Stimulated activated CD4-positive, alpha-beta T cell treated with anti-CD3 and anti-CD28 coated beads, Interleukin-4, amount 100 ng/mL, for 24 hours (primary cell): ENCODE results near the gene GAPDH.

Source experiments
- DNase-seq: peaks from one replicate; pipeline ENCODE4 v3.0.0-alpha.2; 2020

The GAPDH gene

GRCh38 chr12:6530576-6531260 lies 3.6 kb upstream of the GAPDH start:
- DNase-seq: no peak

- DNase-seq: peak; percentile 89
These were observed 2.0 kb upstream of the GAPDH start for GRCh38 chr12:6532051-6532926.

DNA sequence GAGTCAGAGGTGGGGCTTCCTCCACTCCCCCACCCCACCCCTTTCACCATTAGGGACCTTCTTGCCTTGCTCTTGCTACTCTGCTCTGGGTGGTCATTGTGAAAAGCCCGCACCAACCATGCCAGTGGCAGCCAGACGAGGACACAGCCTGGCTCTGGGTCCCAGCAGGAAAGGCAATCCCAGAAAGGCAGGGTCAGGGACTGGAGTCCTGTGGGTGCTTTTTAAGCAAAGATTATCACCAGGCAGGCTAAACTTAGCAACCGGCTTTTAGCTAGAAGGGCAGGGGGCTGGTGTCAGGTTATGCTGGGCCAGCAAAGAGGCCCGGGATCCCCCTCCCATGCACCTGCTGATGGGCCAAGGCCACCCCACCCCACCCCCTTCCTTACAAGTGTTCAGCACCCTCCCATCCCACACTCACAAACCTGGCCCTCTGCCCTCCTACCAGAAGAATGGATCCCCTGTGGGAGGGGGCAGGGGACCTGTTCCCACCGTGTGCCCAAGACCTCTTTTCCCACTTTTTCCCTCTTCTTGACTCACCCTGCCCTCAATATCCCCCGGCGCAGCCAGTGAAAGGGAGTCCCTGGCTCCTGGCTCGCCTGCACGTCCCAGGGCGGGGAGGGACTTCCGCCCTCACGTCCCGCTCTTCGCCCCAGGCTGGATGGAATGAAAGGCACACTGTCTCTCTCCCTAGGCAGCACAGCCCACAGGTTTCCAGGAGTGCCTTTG lies 1.2 kb upstream of the GAPDH start:
- peak; percentile 58 for DNase-seq

DNA sequence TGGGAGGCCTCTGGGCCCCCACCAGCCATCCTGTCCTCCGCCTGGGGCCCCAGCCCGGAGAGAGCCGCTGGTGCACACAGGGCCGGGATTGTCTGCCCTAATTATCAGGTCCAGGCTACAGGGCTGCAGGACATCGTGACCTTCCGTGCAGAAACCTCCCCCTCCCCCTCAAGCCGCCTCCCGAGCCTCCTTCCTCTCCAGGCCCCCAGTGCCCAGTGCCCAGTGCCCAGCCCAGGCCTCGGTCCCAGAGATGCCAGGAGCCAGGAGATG lies 729 bp upstream of the GAPDH start:
- no peak for DNase-seq

- no peak for DNase-seq
These were observed 303 bp downstream of the GAPDH start for GRCh38 chr12:6534695-6534944.

- DNase-seq: peak; percentile 80
These were observed 804 bp downstream of the GAPDH start for GRCh38 chr12:6534945-6535696.

DNA sequence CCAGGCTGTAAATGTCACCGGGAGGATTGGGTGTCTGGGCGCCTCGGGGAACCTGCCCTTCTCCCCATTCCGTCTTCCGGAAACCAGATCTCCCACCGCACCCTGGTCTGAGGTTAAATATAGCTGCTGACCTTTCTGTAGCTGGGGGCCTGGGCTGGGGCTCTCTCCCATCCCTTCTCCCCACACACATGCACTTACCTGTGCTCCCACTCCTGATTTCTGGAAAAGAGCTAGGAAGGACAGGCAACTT lies 1.3 kb downstream of the GAPDH start:
- DNase-seq: no peak

DNA sequence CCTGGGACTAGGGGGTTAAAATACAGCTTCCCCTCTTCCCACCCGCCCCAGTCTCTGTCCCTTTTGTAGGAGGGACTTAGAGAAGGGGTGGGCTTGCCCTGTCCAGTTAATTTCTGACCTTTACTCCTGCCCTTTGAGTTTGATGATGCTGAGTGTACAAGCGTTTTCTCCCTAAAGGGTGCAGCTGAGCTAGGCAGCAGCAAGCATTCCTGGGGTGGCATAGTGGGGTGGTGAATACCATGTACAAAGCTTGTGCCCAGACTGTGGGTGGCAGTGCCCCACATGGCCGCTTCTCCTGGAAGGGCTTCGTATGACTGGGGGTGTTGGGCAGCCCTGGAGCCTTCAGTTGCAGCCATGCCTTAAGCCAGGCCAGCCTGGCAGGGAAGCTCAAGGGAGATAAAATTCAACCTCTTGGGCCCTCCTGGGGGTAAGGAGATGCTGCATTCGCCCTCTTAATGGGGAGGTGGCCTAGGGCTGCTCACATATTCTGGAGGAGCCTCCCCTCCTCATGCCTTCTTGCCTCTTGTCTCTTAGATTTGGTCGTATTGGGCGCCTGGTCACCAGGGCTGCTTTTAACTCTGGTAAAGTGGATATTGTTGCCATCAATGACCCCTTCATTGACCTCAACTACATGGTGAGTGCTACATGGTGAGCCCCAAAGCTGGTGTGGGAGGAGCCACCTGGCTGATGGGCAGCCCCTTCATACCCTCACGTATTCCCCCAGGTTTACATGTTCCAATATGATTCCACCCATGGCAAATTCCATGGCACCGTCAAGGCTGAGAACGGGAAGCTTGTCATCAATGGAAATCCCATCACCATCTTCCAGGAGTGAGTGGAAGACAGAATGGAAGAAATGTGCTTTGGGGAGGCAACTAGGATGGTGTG lies 1.9 kb downstream of the GAPDH start:
- DNase-seq: no peak

GRCh38 chr12:6536894-6537579 lies 2.7 kb downstream of the GAPDH start:
- peak; percentile 17 for DNase-seq

GRCh38 chr12:6537580-6538419 lies 3.5 kb downstream of the GAPDH start:
- peak; percentile 85 for DNase-seq

GRCh38 chr12:6538420-6539313 lies 4.3 kb downstream of the GAPDH start:
- DNase-seq: peak; percentile 29

GRCh38 chr12:6539314-6539682 lies 5.0 kb downstream of the GAPDH start:
- DNase-seq: no peak

DNA sequence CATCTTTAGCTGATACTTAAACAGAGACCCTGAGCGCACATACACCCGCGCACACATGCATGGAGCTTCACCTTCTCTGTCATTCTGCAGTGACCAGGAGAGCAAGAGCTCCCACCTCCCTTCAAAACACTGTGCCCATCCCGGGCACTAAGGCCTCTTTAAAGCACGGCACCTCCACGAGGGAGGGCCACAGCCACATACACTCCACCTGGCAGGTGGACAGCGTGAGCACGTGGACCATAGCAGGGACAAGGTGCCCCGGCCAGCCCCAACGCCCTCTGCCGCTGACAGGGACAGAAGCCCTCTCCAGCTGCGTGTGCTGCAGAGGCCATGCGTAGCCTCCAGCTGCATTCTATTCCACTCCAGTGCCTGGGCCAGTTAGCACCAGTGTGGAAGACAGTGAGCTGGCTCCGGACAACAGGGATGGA lies 5.4 kb downstream of the GAPDH start:
- no peak for DNase-seq

- peak; percentile 59 for DNase-seq
These were observed 6.0 kb downstream of the GAPDH start for GRCh38 chr12:6540181-6540877.

DNA sequence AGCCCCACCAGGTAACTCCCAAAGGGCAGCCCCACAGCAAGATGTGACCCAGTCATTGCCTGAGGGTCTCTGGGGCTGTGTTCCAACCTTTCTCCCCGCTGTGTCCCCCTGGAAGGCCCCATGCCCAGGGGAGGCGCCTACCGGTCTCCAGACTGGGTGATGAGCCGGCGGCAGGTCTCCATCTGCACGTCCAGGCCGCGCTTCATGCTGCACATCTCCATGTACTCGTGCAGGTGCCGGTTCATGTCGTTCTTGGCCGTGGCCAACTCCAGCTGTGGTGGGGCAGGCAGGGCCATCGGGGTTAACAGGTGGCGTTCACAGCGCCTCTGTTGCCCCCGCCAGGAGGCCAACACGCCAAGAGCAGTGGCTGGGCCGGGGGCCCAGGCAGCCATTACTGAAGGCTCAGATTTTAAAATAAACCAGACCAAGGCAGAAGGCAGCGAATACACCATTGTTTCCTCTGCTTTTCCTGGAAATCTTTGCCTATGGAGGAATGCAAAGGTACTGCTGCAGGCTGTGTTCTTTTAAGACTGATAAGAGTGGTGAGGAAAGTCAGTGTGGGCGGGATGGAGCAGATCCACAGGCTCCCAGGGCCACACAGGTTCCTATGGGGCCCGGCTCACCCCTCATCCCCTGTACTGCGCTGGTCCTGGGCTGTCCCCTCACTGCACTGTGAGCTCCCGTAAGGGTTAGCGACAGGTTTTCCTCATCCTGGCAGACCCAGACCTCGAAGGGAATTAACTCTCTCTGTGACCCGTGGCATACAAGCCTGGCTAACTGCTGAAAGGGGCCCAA lies 7.3 kb downstream of the GAPDH start:
- no peak for DNase-seq

GRCh38 chr12:6542209-6543009 lies 8.1 kb downstream of the GAPDH start:
- DNase-seq: no peak

- no peak for DNase-seq
These were observed 11.7 kb downstream of the GAPDH start for GRCh38 chr12:6546016-6546415.

GRCh38 chr12:6547566-6547965 lies 13.2 kb downstream of the GAPDH start:
- no peak for DNase-seq
